Midbrain (tissue), 1 donor: ENCODE data around the gene ASAH2.
A peak's percentile ranks its signal among the peaks of the same experiment; 100 is the strongest.
"Not testable (repeated sequence)": the region's sequence is repeated elsewhere in the genome, so short reads cannot be mapped to it uniquely, and the experiment has no call there.

Experiments used
- DNase-seq: peaks from one replicate; lab custom pipeline; 2025; lab: John Stamatoyannopoulos, UW

The ASAH2 gene

DNA sequence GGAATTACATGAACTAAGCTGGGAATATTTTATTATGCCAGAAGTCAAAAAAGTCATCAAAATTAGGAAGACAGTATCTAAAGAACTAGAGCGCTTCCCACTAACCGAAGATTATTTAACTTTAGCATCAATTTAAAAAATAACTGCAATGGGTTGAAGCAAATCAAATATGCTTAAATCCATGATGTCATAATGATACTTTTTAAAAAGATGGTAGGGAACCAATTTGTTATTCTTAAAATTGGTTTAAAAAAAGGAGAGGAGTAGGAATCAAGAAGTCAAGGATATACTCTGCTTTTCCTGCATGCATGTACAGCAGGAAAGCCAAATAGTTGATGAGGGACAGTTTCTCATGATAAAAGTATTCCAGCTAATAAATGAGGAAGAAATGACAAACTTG is 3.2 kb upstream of the ASAH2 start:
- DNase-seq: no peak

DNA sequence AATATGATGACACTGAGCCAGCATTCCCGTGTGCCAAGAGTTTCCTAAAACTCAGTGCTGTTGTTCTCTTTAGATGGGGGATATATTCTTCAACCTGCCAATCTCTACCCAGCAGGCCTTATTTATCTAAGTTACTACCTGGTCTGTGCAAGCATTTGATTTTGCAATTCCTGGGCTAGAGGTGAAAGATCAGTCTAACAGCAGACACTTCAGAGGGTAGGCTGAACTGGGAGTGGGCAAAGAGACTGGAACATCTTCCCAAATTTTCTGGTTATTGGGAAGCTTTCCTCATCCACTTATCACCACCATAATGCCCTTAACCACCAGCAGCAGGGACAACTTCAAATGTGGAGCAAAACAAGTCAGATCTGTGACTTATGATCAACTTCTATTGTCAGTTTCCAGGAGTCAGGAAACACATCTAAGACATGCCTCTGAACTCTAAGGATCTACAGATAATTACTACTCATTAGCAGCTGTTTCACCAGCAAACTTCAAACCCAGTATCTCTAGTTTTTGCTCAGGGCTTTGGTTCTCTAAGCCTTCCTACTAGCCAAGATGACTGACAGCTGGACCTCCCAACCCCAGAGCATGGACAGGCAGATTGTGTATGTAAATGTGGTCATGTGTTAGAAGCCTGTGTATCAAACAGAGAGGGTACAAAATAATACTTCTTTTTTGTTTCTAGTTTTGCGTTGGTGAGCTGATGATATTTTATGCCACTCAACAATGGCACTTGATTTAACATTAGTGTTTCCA is 1.0 kb downstream of the ASAH2 start:
- DNase-seq: no peak

DNA sequence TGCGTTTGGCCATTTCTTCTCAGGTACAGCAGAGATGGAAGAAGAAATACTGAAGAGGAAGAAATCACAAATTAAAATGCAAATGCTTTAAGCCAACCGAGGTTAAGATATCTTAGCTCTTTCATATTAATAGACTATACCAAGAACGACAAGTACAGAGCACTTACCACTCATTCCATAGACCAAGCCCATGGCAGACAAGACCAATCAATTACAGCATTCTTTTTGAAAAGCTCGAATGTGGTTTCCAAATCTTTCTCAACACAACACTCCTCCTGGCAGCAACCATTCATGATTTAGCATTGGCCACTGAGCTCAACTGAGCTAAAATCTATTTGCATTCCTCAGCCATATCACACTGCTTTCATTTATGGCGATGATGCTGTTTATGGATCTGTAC is 2.7 kb downstream of the ASAH2 start:
- no peak for DNase-seq

DNA sequence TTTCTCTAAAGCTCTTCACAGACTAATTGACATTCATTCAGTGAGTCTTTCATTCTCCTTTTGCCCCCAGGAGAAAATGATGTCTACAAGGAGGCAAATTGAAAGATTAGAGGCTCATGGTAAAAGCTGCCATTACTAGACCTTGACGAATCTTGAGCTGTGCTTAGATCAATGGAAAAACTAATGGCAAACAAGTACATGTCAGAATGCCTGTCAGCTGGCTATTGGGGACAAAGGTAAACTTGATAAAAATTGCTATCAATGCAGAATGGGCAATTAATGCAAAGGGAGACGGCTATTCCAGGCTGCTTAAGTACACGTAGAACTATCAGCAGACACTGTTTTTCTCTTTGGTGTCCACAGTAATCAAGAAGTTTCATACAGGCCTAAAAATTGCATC is 3.3 kb downstream of the ASAH2 start:
- DNase-seq: no peak

DNA sequence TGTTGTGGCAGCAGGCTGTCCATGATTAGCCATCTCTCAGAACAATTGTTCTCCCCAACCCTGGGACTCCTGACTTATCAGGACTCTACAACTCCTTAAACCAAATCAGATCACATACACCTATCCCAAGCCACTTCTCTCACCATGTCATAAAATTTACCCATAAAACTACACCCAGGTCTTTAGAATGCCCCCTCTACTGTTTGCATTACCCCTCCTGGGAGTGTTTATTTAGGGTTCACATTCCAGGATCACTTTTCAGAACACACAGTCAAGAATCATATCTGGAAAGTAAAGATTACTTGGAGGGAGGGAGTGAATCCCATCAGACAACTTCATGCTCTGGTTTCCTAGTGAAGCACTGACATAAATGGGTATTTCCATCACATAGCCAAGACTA is 7.1 kb downstream of the ASAH2 start:
- DNase-seq: no peak

DNA sequence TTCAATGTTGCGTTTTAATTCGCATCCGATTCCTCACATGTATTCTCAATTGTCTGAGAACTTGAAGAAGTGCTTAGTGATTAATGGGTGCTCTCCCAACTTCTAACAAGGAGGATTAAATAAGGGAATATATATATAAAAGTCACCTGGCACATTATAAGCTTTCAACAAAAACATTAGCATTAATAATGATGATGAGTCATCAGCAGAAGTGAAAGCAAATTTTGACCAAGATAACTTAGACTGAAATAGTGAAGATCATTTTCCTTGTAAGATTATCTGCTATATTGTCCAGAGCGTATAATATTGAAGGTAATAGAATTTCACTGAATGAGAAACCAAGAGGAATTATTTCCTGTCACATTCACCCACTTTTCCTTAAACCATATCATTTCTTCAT is 8.5 kb downstream of the ASAH2 start:
- DNase-seq: no peak

DNA sequence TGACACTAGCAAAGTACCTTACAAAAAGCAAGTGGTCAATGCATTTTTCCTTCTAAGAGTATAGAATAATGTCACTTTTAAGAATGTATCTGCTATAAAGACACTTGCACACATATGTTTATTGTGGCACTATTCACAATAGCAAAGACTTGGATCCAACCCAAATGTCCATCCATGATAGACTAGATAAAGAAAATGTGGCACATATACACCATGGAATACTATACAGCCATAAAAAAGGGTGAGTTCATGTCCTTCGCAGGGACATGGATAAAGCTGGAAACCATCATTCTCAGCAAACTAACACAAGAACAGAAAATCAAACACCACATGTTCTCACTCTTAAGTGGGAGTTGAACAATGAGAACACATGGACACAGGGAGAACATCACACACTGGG is 9.8 kb downstream of the ASAH2 start:
- DNase-seq: not testable (repeated sequence)

DNA sequence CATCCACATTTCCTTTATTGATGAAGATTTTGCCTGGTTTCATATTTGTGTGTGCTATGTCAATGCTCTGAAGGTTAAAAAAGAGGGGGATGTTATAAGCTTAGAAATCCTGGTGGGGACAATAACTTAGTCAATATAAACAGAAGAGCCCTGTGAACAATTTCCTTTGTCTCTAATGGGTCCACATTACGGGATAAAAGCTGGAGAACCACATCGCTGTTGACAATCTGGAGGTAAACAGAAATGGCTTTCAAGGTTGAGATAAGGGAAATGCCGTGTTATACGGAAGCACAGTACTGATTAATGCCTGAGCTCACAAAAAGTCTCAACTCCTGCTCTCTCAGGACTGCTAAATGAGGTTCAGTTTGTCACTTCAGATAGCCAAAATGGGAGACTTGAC is 16.8 kb downstream of the ASAH2 start:
- DNase-seq: no peak

DNA sequence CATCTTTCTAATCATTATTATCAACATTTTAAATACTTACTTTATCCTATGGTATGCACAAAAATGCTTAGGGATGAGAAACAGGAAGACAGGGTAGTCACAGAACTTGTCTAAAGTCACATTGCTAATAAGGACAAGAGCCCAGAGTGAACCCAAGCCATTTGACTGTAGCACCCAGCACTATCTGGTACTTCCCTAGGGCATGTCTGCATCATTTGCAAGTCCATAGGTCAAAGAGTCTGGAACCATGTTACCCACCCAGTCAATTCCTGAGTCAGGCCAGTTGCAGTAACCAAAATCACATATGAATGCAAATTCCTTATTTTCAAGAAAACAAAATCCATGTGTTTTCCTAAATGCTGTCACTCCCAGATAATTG is 19.1 kb downstream of the ASAH2 start:
- DNase-seq: no peak

DNA sequence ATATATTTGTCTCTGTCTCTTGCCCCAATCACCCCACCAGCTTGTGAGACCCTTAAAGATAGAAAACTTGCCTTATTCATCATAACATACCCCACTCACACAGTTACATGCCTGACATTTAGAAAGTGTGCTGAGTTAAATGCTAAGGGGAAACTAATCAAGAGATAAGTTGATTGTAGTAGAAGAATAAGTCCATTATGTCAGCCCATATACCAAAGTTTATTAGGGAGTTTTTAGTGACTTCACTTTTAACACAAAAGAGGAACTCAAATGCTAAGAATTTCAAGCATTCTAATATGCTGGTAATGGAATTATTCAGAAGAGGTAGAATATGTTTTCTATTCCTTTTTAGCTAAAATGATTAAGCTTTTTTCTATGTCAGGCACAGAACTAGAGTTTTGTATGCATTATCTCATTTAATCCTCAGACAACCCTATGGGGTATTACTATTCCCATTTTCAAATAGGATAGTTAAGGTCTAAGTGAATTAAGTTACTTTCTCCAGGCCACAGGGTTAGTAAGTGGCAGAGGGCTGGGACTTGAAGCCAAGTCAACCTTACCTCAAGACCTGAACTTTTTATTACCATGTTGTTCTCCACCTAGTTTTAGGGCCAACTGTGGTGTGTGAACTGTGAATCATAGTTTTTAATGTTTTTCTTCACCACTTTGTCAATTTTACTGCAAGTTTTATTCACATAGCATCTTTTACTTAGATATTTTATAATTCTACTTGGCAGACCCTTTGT is 19.6 kb downstream of the ASAH2 start:
- DNase-seq: no peak

DNA sequence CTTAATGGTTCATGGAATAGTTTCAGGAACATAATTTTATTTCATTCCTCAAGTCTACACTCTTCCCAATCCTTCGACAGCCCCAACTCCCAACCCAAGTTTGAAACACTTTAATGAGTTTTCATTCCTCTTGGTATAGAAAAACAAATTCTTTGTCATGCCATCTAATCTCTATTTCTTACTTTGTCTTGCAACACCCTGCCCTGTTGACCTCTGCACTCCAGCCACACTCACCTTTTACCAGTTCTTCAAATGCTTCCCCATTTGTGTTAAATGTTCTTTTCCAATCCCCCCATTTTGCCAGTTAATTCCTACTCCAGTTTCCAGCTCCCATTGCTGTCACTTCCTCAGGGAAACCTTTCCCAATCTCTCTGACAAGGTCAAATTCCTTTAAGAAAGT is 21.9 kb downstream of the ASAH2 start:
- no peak for DNase-seq

DNA sequence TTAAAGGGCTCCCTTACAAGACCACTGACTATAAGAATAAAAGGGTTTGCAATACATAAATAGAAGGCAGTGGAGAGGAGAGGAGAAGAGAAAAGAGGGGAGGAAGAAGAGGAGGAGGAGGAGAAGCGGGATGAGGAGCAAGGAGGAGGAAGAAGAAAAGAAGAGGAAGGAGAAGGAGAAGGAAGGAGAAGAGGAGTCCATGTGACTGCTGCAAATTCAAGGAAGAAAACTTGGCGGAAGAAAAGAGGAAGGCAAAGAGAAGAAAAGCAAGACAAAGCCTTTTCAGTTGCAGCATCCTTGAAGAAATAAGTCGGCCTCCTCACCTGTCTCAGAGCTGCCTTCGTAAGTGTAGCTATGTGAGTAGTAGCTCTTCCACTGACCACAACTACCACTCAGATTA is 22.6 kb downstream of the ASAH2 start:
- no peak for DNase-seq

DNA sequence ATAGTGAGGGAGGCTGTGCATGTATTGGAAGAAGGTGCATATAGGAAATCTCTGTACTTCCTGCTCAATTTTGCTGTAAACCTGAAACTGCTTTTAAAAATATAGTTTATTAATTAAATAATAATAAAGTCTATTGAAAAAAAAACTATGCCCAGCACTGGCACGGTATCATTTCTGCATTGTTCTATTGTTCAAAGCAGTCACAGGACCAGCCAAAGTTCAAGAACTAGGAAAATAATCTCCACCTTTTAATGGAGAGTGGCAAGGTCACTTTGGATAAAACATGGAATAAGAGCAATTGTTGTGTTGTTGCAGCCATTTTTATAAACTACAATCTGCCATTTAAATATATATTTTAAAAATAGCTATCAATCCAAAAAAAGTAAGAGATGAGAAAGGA is 24.7 kb downstream of the ASAH2 start:
- DNase-seq: no peak

DNA sequence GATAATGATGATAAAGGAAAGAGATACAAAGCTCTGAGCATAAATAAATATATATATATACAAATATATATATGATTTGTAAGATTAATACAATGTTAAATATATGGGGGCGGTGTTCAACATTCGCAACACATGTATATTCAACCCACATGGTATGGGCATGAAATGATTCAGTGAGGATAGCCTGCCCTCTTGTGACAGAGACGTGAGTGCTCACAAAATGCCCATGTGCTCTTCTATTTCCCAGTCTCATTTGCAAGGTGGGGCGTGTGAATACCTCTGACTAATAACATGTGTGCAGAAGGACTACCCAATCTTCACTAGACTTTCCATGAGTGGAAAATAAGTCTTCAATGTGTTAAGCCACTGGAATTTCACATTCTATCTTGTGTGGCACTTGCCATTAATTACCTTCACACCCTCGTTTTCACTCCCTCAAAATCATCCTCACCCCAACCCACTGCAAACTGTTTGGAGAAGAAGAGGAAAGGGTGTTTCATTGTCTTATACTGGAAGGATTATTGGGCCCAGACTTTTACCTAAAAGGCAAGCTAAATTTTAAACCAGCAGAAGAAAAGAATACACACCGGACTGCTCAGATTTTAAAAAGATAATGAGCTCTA is 26.9 kb downstream of the ASAH2 start:
- DNase-seq: peak; percentile 14

DNA sequence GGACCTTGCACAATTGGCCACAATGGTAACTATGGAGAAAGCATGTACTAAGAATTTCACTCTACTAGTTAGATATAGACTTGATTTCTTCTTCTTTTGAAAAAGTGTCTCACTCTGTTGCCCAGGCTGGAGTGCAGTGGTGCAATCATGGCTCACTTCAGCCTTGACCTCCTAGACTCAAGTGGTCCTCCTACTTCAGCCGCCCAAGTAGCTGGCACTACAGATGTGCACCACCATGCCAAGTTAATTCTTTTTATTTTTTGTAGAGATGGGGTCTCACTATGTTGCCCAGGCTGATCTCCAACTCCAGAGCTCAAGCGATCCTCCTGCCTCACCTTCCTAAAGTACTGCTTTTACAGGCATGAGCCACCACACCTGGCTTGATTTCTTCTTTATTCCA is 29.1 kb downstream of the ASAH2 start:
- no peak for DNase-seq

DNA sequence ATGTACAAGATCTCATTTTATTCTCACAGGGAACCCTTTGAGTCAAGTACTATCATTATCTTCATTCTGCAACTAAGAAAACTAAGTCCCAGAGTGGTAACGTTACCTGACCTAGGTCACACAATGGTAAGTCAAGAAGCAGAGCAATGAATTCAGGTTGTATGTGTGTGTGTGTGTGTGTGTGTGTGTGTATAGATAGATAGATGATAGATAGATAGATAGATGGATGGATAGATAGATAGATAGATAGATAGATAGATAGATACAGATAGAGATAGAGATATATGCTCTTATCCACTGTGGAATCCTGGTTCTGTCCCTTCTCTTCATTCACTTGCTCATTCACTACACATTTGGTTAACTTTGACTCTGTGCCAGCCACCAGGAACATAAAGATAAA is 29.8 kb downstream of the ASAH2 start:
- no peak for DNase-seq

DNA sequence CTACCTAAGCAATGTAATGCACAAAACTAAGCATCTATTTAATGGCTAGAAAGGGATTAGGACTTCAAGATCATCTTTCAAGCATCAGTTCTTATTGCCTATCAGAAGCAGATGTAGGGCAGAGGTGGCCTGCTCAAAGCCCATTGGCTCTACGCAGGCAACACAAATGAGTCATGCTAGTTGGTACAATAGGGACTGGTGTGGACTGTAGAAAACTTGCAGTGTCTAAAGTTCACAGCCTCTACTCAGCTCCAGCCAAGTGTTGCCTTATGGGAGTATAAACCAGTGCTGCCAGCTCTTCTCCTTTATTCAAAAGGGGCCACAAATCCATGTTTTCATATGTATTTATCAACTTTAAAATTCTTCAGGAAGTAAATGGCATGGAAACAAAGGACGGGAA is 31.7 kb downstream of the ASAH2 start:
- no peak for DNase-seq

DNA sequence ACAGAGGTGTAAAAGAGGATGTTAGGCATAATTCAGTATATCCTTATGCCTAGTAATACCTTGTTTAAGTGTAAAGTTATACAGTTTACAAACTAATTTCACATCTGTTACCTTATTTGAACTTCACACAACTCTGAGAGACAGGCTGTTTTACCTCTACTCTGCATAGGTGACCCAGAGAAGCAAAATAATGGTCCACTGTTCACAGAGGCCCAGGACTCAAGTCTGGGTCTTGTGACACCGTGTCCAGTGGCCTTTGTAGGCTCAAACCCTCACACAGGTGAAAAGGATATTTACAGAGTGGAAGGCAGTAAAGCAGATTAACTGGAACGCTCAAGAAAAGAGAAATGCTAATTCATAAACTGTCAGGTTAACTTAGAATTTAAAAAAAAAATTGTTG is 32.1 kb downstream of the ASAH2 start:
- no peak for DNase-seq

DNA sequence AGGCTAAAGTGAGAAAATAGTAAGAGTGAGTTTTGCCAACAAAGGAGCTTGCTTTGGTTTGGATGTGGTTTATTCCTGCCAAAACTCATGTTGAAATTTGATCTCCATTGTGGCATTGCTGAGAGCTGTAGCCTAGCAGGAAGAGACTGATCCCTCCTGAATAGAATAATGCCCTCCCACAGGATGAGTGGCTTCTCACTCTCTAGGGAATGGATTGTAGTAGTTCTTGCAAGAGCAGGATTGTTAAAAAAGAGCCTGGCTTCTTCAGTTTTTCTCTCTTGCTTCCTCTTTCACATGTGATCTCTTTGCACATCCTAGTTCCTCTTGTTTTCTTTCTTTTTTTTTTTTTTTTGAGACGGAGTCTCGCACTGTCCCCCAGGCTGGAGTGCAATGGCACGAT is 34.4 kb downstream of the ASAH2 start:
- DNase-seq: peak; percentile 3

DNA sequence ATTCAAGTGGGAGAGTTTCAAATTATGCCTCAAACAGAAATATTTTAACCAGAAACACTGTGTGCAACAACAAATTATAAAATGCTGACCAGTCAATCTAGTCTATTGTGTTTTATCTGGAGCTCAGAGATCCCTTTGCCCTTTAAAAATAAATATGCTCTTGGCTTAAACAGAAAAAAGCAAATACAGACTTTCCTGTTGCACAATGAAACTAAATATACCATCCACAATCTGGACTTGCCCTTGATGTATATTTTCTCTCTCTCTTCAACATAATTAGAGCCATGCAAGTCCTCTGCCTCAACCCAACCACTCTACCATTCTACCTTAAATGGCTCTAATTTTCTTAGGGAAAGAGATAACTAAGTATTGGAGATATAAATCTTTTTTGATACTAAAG is 34.9 kb downstream of the ASAH2 start:
- no peak for DNase-seq

DNA sequence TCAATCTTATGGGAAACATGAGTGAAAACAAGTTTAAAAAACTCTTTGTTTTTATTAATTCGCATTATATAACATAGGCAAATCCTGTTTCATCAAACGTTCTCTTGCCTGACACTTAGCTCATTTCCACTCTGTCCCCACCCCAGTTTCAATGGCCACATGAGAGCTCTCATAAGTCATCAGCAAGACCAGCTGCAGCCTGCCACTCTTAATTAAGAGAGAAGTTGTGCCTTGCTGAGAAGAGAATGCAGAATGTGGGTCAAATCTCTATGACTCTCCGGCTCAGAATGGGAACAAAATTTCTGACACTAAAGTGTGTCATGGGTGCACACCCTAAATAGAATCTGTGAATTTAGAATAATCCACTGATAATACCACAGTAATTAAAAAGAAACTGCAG is 39.6 kb downstream of the ASAH2 start:
- DNase-seq: no peak

DNA sequence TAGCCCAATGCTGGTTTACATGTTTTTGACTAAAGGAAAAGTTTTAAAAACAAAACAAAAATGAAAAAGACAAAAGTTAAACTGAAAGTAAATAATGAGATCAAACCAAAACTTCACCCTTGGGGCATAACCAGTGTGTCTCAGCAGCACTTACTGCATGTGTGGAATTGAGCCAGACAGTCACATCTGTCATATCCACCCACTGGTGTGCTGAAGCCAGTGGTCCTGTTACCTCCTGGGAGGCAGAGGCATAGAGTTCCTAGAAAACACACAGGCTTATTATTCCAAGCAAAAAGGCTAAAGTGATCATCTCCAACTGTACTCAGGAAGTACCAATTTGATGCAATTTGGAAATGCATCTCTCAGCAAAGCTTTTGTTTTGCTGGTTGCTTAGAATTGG is 40.4 kb downstream of the ASAH2 start:
- no peak for DNase-seq
